PC-9 (cell line): ENCODE measurements around the gene CTSE.
"Not testable (repeated sequence)": the region's sequence is repeated elsewhere in the genome, so short reads cannot be mapped to it uniquely, and the experiment has no call there.

Source experiments
- EZH2 ChIP-seq: fragments of 200-600 bp; sonication (generic); IDR thresholded peaks from 2 replicates; pipeline ENCODE4 v1.8.0; 2017; ENCODE audit warnings: antibody characterized with exemption, low read depth
- TF ChIP-seq, protein P1 (sequence below): fragments of 200-600 bp; sonication (generic); conservative IDR thresholded peaks from 2 replicates; pipeline ENCODE4 v1.6.1; 2017; ENCODE audit warnings: mixed run types, antibody characterized with exemption, mild to moderate bottlenecking, moderate library complexity

DNA sequence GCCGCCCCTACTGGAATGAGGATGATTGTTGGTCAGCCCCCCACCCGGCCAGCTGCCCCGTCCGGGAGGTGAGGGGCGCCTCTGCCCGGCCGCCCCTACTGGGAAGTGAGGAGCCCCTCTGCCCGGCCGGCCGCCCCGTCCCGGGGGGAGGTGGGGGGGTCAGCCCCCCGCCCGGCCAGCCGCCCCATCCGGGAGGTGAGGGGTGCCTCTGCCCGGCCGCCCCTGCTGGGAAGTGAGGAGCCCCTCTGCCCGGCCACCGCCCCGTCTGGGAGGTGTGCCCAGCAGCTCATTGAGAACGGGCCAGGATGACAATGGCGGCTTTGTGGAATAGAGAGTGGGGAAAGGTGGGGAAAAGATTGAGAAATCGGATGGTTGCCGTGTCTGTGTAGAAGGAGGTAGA lies 40.8 kb upstream of the CTSE start:
- TF ChIP-seq, protein P1, sequence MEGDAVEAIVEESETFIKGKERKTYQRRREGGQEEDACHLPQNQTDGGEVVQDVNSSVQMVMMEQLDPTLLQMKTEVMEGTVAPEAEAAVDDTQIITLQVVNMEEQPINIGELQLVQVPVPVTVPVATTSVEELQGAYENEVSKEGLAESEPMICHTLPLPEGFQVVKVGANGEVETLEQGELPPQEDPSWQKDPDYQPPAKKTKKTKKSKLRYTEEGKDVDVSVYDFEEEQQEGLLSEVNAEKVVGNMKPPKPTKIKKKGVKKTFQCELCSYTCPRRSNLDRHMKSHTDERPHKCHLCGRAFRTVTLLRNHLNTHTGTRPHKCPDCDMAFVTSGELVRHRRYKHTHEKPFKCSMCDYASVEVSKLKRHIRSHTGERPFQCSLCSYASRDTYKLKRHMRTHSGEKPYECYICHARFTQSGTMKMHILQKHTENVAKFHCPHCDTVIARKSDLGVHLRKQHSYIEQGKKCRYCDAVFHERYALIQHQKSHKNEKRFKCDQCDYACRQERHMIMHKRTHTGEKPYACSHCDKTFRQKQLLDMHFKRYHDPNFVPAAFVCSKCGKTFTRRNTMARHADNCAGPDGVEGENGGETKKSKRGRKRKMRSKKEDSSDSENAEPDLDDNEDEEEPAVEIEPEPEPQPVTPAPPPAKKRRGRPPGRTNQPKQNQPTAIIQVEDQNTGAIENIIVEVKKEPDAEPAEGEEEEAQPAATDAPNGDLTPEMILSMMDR: not testable (repeated sequence)
- TF ChIP-seq EZH2: not testable (repeated sequence)
